NT2/D1 (cell line): ENCODE results near the gene SYNC.

Experiments used
- SUZ12 ChIP-seq: IDR thresholded peaks from 2 replicates; pipeline ENCODE4 v1.6.1; 2011; ENCODE audit not compliant: insufficient read length, insufficient read depth; ENCODE audit errors: extremely low read depth
- YY1 ChIP-seq: IDR thresholded peaks from 2 replicates; pipeline ENCODE4 v1.6.1; 2011; ENCODE audit not compliant: insufficient read length, insufficient read depth
- ZNF274 ChIP-seq: IDR thresholded peaks from 2 replicates; pipeline ENCODE4 v1.6.1; 2011; ENCODE audit warnings: mild to moderate bottlenecking, low read depth, low read length

GRCh38 chr1:32743380-32744070 is 41.0 kb upstream of the SYNC start:
- TF ChIP-seq YY1, result no peak
- TF ChIP-seq SUZ12, result no peak
- no peak for TF ChIP-seq ZNF274
